NCI-H2081 (cell line): ENCODE results near the gene KRT5.
A peak's percentile ranks its signal among the peaks of the same experiment; 100 is the strongest.

Experiments
- DNase-seq, 2 experiments: peaks; one replicate each; lab custom pipeline; 2025; lab: John Stamatoyannopoulos, UW

The KRT5 gene

DNA sequence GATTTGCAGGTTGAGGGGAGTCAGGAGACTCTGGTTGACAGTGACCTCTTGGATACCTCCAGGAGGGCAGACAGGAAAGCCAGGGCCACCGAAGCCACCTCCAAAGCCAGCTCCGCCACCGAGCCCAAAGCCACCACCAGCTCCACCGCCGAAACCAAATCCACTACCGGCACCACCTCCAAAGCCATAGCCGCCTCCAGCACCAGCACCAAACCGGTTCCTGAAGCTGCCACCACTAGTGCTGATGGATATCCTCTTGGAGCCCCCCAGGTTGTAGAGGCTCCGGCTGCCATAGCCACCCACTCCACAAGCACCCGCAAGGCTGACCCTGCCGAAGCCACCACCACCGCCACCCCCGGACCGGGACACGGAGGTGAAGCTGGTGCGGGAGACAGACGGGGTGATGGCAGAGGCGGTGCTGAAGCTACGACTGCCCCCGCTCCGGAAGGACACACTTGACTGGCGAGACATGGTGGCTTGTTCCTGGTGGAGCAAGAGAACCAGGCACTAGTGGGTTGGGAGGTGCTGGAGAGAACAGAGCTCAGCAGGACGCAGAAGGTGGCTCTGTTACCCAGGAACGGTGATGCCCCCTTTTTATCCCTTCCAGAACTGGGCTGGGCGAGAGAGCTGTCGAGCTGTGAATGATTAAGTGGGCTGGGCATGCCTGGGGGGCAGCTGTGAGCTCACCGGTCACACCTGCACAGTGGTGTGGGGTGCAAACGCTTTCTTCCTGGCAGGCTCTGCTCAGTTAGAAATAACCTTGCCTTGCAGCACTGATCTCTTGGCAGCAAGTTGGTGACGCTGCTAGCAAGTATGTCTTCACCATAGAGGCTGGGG is at the start of gene KRT5:
KRT5 (minus strand) TSS at position 569 of the 837 bp plus-strand sequence; CDS start at position 471, 98 bp downstream.
- DNase-seq = no peak

GRCh38 chr12:52568111-52568510 is 47.9 kb upstream of the KRT5 start:
- DNase-seq = no peak

DNA sequence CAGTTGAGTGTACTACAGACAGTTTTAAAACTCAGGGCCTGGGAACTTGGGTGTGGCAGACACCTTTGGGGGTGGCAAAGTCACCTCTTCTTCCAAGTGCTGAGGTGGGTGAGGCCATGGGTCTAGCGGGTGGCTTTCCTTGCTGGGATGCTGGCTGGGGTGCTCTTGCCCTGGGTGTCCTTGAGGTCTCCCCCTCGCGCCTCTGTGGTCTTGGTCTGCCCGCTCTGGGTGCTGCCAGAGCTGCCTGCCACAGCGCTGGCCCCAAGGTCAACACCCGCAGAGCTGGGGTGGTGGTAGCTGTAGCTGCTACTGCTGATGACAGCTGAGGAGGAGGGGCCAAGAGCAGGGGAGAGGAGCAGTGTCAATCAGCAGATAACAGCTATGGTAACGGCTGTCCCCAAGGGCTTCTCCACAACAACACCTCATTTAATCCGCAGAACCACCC is 46.7 kb upstream of the KRT5 start:
- no peak for DNase-seq

GRCh38 chr12:52564582-52564981 is 44.4 kb upstream of the KRT5 start:
- no peak for DNase-seq

DNA sequence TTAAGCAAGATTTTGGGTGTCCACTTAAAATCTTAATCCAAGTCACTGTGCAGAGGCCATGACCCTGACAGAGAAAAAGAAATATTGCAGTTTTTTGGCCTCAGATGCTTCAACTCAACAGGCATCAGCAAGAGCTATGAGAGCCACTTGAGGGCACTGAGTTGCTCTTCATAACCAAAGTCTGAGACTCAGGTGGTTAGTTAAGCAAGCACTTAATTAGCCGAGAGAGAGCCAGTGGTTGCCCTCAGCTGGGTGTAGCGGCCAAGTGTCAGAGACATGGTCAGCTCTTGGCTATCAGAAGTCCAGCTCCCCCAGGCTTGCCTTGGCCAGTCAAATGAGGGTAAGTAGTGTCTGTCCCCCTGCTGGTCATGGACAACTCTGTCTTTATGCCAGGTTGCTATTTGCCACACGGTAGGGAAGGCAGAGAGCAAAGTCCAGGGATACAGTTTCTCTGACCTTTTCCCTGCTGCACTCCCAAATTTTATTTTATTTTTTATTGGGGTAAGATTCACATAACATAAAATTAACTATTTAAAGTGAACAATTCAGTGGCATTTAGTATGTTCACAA is 41.8 kb upstream of the KRT5 start:
- DNase-seq = no peak

DNA sequence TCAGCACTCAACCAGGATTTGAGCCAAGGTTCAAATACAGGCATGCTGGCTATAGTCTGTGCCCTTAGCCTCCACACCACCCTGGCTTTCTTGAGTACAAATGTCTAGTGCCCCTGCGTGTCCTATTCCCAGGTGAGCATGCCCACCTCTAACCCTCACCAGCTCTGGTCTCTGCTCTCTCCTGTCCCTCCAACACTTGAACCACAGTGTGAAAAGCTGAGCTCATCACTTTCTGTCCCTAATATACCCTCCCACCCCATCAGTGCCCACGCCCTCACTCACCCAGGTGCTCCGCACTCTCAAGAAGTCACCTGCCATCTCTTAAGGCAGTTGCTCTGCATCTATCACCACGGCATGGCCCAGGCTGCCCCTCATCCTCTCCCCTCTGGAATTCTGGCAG is 39.8 kb upstream of the KRT5 start:
- DNase-seq = no peak

- peak in 1 of 2 experiments; percentile 30 for DNase-seq
These were observed 38.7 kb upstream of the KRT5 start for GRCh38 chr12:52558781-52559445.

- DNase-seq = no peak
These were observed 37.3 kb upstream of the KRT5 start for GRCh38 chr12:52557476-52557875.

- DNase-seq = no peak
These were observed 35.4 kb upstream of the KRT5 start for GRCh38 chr12:52555577-52555976.

GRCh38 chr12:52552681-52553195 is 32.5 kb upstream of the KRT5 start, which contains the start of gene KRT71:
Gene KRT71 (minus strand): TSS chr12:52553145. CDS start chr12:52553077, 68 bp downstream.
- no peak for DNase-seq

- no peak for DNase-seq
These were observed 31.9 kb upstream of the KRT5 start for GRCh38 chr12:52552055-52552454.

- DNase-seq = no peak
These were observed 31.1 kb upstream of the KRT5 start for GRCh38 chr12:52551216-52551865.

- no peak for DNase-seq
These were observed 25.9 kb upstream of the KRT5 start for GRCh38 chr12:52546126-52546525.

- DNase-seq = no peak
These were observed 24.0 kb upstream of the KRT5 start for GRCh38 chr12:52543985-52544883.

- no peak for DNase-seq
These were observed 22.7 kb upstream of the KRT5 start for GRCh38 chr12:52542785-52543318.

DNA sequence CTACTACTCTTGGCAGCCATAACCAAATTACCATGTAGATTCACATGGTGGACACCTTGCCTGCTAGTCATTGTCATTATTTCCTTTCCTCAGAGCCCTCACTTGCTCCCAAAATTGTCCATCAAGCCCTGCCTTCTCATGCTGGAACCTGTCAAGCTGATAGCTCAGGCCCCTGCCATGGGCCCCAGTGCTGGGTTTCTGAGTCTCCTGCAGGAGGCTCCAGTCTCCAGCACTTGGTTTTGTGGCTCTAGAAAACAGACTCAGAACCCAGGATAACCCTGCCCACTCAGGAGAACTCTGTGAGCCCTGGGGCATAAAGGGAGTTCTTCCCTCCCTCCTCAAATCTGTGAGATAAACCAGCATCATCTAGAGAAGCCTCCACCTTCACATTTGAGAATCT is 22.0 kb upstream of the KRT5 start:
- DNase-seq = no peak

DNA sequence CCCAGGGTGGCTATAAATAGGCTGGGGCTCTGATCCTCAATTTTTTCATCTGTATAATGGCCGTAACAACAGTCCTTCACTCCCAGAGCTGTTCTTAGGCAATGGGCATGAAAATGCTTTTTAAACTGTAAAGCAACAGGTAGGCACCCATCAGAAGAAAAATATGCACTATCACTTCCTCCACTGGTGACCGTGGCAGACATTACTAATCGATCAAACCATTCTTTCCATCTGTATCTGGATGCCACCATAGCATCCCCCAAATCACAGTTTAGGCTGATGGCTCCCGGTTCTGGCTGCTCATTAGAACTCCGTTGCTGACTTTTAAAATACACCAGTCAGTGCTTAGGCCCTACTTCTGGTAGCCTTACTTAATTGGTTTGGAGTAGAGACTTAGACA is 21.5 kb upstream of the KRT5 start:
- DNase-seq = no peak

DNA sequence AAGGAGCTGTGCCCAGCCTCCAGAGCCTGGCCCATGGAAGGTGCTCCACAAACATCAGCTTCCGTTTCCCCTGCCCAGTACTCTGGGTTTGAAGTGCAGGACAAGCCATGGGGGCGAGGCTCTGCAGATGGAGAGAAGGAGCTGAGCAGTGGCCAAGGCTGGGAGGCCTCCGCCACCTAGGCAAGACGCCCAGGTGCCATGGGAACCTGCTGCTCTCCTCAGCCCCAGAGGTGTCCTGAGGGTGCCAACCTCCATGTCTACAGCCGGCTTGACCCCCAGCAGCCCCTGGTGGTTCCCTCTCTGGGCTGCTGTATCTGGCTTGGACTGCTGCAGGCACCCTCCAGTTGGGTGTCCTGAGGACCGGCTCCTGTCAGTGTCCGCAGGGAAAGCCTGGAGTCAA is 20.3 kb upstream of the KRT5 start:
- DNase-seq = no peak

- DNase-seq = no peak
These were observed 19.6 kb upstream of the KRT5 start for GRCh38 chr12:52539821-52540173.

DNA sequence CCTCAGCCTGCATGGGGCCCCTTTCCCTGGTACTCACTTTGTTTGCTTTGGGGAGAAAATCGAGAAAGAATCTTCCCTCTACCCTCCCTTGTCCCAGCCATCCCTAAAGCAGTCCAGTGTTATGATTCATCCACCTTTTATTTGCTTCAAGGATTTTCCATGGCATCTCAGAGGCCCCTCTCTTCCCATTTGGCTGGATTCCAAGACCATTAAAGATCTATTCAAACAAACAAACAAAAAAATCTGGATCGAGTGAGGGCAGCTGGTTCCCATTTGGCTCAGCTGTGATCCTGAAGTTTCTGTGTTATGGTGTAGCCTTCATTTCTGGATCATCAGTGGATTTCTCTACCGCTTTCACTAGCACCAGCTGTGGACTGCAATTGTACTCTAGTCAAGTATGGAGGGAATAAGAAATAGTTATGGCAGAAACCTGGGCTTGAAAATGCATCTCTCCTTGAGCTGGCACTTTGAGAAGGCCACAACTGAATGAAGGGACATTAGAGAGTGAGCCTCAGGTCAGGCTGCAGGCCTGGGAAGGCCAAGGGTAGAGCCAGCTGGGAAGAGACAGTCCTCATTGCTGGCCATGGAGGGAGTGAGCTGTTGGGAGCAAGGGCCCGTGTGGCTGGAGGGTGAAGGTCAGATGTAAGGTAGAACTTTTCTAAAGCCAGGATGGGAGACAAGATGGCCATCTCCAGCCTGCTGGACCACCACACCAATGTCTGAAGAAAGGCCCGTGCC is 19.1 kb upstream of the KRT5 start:
- DNase-seq = peak; percentile 31 to 53
